Epithelial cell of esophagus (primary cell): ENCODE results near the gene TVP23B.

Source experiments
- DNase-seq: peaks from one replicate; pipeline ENCODE4 v3.0.0; 2010; ENCODE audit warnings: low read depth
- H3K4me3 ChIP-seq: 2 replicates; pipeline ENCODE4 v1.5.1; 2011; ENCODE audit warnings: mild to moderate bottlenecking, low read length, control low read depth
- CTCF ChIP-seq: IDR thresholded peaks from 2 replicates; pipeline ENCODE4 v1.5.1; 2011; ENCODE audit warnings: low read depth, mild to moderate bottlenecking, low read length, control low read depth, inconsistent platforms; ENCODE audit not compliant: insufficient read depth; ENCODE audit errors: missing control alignments

The TVP23B gene

DNA sequence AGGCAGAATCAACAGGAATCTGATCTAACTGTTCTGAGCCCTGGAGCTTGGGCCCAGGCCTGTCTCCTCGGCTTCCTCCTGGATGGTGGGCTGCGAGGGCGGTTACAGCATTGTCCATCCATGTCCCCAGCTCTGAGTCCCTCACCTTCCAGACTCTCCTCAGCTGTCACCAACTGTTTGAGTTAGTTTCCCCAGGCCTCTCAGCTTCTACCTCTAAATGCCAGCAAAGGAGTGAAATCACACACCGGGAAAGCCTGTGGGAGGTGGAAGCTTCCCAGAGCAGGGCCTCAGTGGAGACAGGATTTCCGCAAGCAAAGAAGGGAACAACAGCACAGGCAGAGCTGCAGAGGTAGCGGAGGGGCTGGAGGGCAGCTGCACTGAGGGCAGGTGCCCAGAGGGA is 67.5 kb downstream of the TVP23B start:
- TF ChIP-seq CTCF = no peak
- H3K4me3 ChIP-seq = no peak overlapping the region
- no peak for DNase-seq

DNA sequence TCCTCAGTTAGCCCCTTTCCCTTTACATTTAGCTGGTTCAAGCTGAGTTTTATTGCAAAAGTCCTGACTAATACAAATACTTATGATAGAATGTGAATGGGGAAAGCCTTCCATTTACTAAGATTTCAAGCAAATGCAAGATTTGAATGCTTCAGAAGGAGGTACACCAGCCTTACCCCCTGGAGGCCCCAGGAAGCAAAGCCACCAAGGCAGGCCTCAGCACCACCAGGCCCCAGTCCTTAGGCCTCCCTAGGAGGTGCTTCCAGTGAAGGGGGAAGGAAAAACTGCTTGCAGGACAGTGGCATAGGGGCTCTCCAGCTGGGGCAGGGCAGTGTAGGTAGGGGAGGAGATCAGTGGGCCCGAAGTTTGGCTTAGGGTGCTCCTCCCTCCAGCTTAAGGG is 69.7 kb downstream of the TVP23B start:
- no peak for TF ChIP-seq CTCF
- no peak overlapping the region for H3K4me3 ChIP-seq
- DNase-seq = peak; percentile 19

- peak; percentile 20 for DNase-seq
- H3K4me3 ChIP-seq = no peak overlapping the region
- no peak for TF ChIP-seq CTCF
These were observed 70.2 kb downstream of the TVP23B start for GRCh38 chr17:18851201-18851600.

- TF ChIP-seq CTCF = no peak
- no peak overlapping the region for H3K4me3 ChIP-seq
These were observed 74.0 kb downstream of the TVP23B start for GRCh38 chr17:18854956-18855355.

DNA sequence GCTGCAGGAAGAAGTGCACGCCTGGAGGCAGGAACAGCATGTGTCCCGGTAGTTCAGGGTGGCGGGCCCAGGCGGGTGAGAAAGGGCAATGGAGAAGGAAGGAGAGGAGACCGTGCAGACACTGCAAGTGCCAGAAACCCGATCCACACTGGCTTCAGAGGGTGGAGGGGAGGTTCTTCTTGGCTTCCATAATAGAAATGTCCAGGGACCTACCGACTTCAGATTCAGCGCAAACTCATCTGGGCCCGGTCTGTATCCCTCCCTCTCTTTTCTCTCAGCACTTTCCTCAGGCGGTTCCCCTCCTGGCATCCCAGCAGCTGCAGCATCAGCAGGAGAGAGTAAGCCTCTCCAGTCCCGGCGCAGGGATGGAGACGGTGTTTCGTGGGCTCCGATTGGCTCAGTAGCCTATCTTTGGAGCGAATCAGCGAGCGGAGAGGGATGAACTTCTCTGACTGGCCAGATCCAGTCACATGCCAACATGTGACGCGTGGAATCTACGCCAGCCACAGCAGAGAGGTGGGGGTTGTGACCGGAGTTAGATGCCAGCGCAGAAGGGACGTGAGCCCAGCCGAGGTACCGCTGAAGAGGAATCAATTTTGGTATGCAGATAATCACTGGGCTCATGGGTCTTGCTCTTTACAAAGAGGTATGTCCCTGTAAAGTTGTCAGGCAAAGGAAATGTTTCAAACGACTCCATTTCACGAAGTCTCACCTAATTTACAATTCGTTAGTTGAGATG is 75.0 kb downstream of the TVP23B start:
- peak; percentile 97 for DNase-seq
- peak overlapping the region; percentile 70 for H3K4me3 ChIP-seq
- no peak for TF ChIP-seq CTCF

More at GRCh38 chr17:18854956-18855355, 74.0 kb downstream of the TVP23B start:
- no peak for DNase-seq
